ENCODE data around the gene RNF149. TPM values are rescaled to one million over a fixed set of nuclear protein-coding genes. Genes with fewer than 3 reads are reported as not detected.

RNF149 gene
- total RNA-seq, 1 donor from 2014 or later: 35.0 TPM

DNA sequence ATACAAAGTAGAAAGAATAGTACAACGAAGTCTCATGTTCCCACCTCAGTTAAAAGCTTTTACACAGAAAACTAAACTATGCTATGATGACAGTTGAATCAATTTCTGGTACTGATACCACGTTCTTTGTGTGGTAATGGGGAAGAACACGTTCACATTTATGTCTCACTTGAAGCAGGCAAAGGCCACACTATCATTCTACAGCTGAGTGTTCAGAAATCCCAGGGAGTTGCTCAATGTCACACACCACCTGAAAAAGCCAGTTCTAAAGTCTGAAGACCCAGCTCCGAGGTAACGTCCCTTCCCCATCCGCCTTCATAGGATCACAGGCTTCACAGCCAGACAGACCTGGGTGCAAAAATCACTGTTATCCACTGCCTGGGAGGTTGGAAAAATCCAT is 8.9 kb downstream of the RNF149 start:
- no peaks in the 10 kb centered on the region for H3F3A ChIP-seq (ENCODE audit: low read depth)
- H3K79me2 ChIP-seq (ENCODE audit: low read depth): peaks cover 69% of the 10 kb centered on the region
- Mint-ChIP-seq H3K36me3 (peaks cover 10% of the 10 kb centered on the region), H3K27me3 (ENCODE audit: insufficient read depth, low read depth) (peaks cover 2% of the 10 kb centered on the region), H3K9me3 (peaks cover 2% of the 10 kb centered on the region), H3K27ac (no peak overlapping the region), H3K4me3 (no peak overlapping the region), H3K4me1 (no peaks in the 10 kb centered on the region)
- no peak overlapping the region for H3K9ac ChIP-seq
- no peaks in the 10 kb centered on the region for H3K4me1 ChIP-seq
- H3K4me2 ChIP-seq: no peak overlapping the region
- TF ChIP-seq, protein P1, sequence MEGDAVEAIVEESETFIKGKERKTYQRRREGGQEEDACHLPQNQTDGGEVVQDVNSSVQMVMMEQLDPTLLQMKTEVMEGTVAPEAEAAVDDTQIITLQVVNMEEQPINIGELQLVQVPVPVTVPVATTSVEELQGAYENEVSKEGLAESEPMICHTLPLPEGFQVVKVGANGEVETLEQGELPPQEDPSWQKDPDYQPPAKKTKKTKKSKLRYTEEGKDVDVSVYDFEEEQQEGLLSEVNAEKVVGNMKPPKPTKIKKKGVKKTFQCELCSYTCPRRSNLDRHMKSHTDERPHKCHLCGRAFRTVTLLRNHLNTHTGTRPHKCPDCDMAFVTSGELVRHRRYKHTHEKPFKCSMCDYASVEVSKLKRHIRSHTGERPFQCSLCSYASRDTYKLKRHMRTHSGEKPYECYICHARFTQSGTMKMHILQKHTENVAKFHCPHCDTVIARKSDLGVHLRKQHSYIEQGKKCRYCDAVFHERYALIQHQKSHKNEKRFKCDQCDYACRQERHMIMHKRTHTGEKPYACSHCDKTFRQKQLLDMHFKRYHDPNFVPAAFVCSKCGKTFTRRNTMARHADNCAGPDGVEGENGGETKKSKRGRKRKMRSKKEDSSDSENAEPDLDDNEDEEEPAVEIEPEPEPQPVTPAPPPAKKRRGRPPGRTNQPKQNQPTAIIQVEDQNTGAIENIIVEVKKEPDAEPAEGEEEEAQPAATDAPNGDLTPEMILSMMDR (IDR thresholded peaks at IDR 0.05): no peak
- TF ChIP-seq EZH2 (IDR thresholded peaks at IDR 0.05) (no peak), EZH2phosphoT487 (IDR thresholded peaks at IDR 0.05) (no peak)
- no peak overlapping the region for H2AFZ ChIP-seq (replicated peaks)
- no peak overlapping the region for H3K27ac ChIP-seq
- DNase-seq (ENCODE audit: low spot score): no peak
- H4K20me1 ChIP-seq (ENCODE audit: low read depth): peaks cover 46% of the 10 kb centered on the region
- H3K36me3 ChIP-seq: no peaks in the 10 kb centered on the region
- H3K27me3 ChIP-seq: no peaks in the 10 kb centered on the region
- no peak overlapping the region for H3K4me3 ChIP-seq
- no peaks in the 10 kb centered on the region for H3K9me3 ChIP-seq (ENCODE audit: low read depth)

DNA sequence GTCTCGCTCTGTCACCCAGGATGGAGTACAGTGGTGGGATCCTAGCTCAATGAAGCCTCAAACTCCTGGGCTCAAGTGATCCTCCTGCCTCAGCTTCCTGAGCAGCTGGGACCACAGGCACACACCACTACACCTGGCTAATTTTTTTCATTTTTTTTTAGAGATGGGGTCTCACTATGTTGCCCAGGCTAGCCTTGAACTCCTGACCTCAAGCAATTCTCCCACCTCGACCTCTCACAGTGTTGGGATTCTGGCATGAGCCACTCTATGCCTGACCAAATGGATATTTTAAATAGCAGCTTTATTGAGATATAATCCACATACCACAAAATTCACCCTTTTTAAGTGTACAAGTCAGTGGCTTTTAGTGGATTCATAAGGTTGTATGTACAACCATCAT is 11.1 kb downstream of the RNF149 start:
- Histone ChIP-seq H3K79me2 (ENCODE audit: low read depth) (peaks cover 51% of the 10 kb centered on the region), H3K4me1 (no peaks in the 10 kb centered on the region), H3K9me3 (ENCODE audit: low read depth) (no peaks in the 10 kb centered on the region), H3K27me3 (no peaks in the 10 kb centered on the region), H4K20me1 (ENCODE audit: low read depth) (peaks cover 36% of the 10 kb centered on the region), H3K4me3 (no peak overlapping the region), H3K9ac (no peak overlapping the region), H3F3A (ENCODE audit: low read depth) (no peaks in the 10 kb centered on the region), H3K4me2 (no peak overlapping the region), H2AFZ (replicated peaks) (no peak overlapping the region), H3K36me3 (no peaks in the 10 kb centered on the region), H3K27ac (no peak overlapping the region)
- Mint-ChIP-seq H3K9me3 (no peaks in the 10 kb centered on the region), H3K4me1 (no peaks in the 10 kb centered on the region), H3K27me3 (ENCODE audit: insufficient read depth, low read depth) (peaks cover under 1% of the 10 kb centered on the region), H3K4me3 (no peak overlapping the region), H3K27ac (no peak overlapping the region), H3K36me3 (peaks cover 6% of the 10 kb centered on the region)
- DNase-seq (ENCODE audit: low spot score): no peak
- TF ChIP-seq, protein P1 (IDR thresholded peaks at IDR 0.05): no peak

DNA sequence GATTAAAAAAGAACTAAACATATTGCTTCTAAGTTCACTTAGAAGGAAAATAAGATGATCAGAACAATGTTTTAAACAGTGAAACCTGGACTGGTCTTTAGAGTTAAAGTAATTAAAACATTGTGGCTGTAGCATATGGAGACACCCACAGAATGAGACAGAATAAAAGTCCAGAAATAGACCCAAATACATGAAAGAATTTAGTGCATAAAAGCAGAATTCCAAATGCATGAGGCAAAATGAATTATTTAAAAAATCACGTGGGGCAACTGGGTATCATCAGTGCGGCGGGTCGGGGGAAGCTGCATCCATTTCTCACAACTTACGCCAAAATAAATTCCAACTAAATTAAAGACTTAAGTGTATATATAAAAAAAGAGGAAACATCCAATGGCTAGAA is 12.1 kb downstream of the RNF149 start:
- no peaks in the 10 kb centered on the region for H3K27me3 ChIP-seq
- peaks cover 47% of the 10 kb centered on the region for H3K79me2 ChIP-seq (ENCODE audit: low read depth)
- no peak overlapping the region for H3K4me3 ChIP-seq
- peaks cover 36% of the 10 kb centered on the region for H4K20me1 ChIP-seq (ENCODE audit: low read depth)
- H3K4me2 ChIP-seq: no peak overlapping the region
- H3K9me3 Mint-ChIP-seq: no peaks in the 10 kb centered on the region
- no peaks in the 10 kb centered on the region for H3F3A ChIP-seq (ENCODE audit: low read depth)
- H3K4me1 ChIP-seq: no peaks in the 10 kb centered on the region
- no peaks in the 10 kb centered on the region for H3K27me3 Mint-ChIP-seq (ENCODE audit: insufficient read depth, low read depth)
- no peak for TF ChIP-seq EZH2phosphoT487 (IDR thresholded peaks at IDR 0.05)
- TF ChIP-seq EZH2 (IDR thresholded peaks at IDR 0.05): no peak
- TF ChIP-seq, protein P1 (IDR thresholded peaks at IDR 0.05): no peak
- no peak overlapping the region for H3K27ac ChIP-seq
- H3K9ac ChIP-seq: no peak overlapping the region
- peaks cover 3% of the 10 kb centered on the region for H3K36me3 Mint-ChIP-seq
- no peaks in the 10 kb centered on the region for H3K4me1 Mint-ChIP-seq
- no peak overlapping the region for H2AFZ ChIP-seq (replicated peaks)
- no peak overlapping the region for H3K4me3 Mint-ChIP-seq
- H3K9me3 ChIP-seq (ENCODE audit: low read depth): no peaks in the 10 kb centered on the region
- DNase-seq (ENCODE audit: low spot score): no peak
- no peaks in the 10 kb centered on the region for H3K36me3 ChIP-seq
- no peak overlapping the region for H3K27ac Mint-ChIP-seq

DNA sequence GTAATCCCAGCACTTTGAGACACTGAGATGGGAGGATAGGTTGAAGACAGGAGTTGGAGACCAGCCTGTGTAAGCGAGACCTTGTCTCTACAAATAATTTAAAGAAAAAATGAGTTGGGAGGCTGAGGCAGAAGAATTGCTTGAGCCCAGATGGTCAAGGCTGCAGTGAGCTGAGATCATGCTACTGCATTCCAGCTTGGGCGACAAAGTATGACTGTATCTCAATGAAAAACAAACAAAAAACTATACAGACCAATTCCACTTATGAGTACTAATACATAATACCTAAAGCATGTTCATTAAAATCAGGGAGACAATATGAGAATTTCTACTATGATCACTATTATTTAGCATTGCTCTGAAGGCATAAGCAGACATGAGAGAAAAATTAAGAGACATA is 12.6 kb downstream of the RNF149 start:
- Histone ChIP-seq H3F3A (ENCODE audit: low read depth) (no peaks in the 10 kb centered on the region), H3K4me1 (no peaks in the 10 kb centered on the region), H3K4me2 (no peak overlapping the region), H3K27me3 (no peaks in the 10 kb centered on the region), H2AFZ (replicated peaks) (no peak overlapping the region), H3K9me3 (ENCODE audit: low read depth) (no peaks in the 10 kb centered on the region), H4K20me1 (ENCODE audit: low read depth) (peaks cover 35% of the 10 kb centered on the region), H3K79me2 (ENCODE audit: low read depth) (peaks cover 45% of the 10 kb centered on the region), H3K9ac (no peak overlapping the region), H3K27ac (no peak overlapping the region), H3K4me3 (no peak overlapping the region), H3K36me3 (no peaks in the 10 kb centered on the region)
- peaks cover 3% of the 10 kb centered on the region for H3K36me3 Mint-ChIP-seq
- H3K9me3 Mint-ChIP-seq: no peaks in the 10 kb centered on the region
- H3K27me3 Mint-ChIP-seq (ENCODE audit: insufficient read depth, low read depth): no peaks in the 10 kb centered on the region
- no peaks in the 10 kb centered on the region for H3K4me1 Mint-ChIP-seq
- H3K27ac Mint-ChIP-seq: no peak overlapping the region
- TF ChIP-seq, protein P1 (IDR thresholded peaks at IDR 0.05): no peak
- TF ChIP-seq EZH2 (IDR thresholded peaks at IDR 0.05): no peak
- no peak for TF ChIP-seq EZH2phosphoT487 (IDR thresholded peaks at IDR 0.05)
- H3K4me3 Mint-ChIP-seq: no peak overlapping the region
- DNase-seq (ENCODE audit: low spot score): no peak
